Measurements from ENCODE around the gene KRTAP1-1. TPM values are rescaled to one million over a fixed set of nuclear protein-coding genes. Genes with fewer than 3 reads are reported as not detected.
"Not testable (repeated sequence)": the region's sequence is repeated elsewhere in the genome, so short reads cannot be mapped to it uniquely, and the experiment has no call there.

The KRTAP1-1 gene
- total and polyA plus RNA-seq, 7 experiments from 2014 or later, result not detected

GRCh38 chr17:41064301-41064700 lies 23.1 kb upstream of the KRTAP1-1 start:
- Mint-ChIP-seq H3K36me3 (no peaks in the 10 kb centered on the region), H3K4me1 (peaks cover 0 to 3% (median 0%) of the 10 kb centered on the region in 7 donors), H3K27me3 (peaks cover 15 to 40% (median 23%) of the 10 kb centered on the region in 5 donors), H3K4me3 (no peak overlapping the region), H3K9me3 (no peaks in the 10 kb centered on the region), H3K27ac (no peak overlapping the region)
- ATAC-seq (no peak), DNase-seq (no peak)
- H3K9me3 ChIP-seq (ENCODE audit: control insufficient read depth in 2 of 3, low read length in 3 of 3), result no peaks in the 10 kb centered on the region
- no peak overlapping the region for H3K27ac ChIP-seq (ENCODE audit: low read depth, low read length)
- H3K27me3 ChIP-seq (ENCODE audit: control insufficient read depth in 2 of 2, insufficient read depth in 2 of 2, low read length in 2 of 2), result no peaks in the 10 kb centered on the region
- ChIA-PET POLR2A (no interaction called here), CTCF (no interaction called here)
- H3K4me3 ChIP-seq (ENCODE audit: low read length), result no peak overlapping the region
- H3K36me3 ChIP-seq (ENCODE audit: control insufficient read depth in 2 of 3, insufficient read depth in 3 of 3, low read length in 3 of 3), result no peaks in the 10 kb centered on the region
- intact Hi-C loops (cut with micrococcal nuclease), result no loop called here
- H3K4me1 ChIP-seq (ENCODE audit: control insufficient read depth in 2 of 2, insufficient read depth in 2 of 2, low read length in 2 of 2), result no peaks in the 10 kb centered on the region

- Mint-ChIP-seq H3K36me3 (no peaks in the 10 kb centered on the region), H3K27me3 (peaks cover 24 to 48% (median 32%) of the 10 kb centered on the region in 5 donors), H3K4me3 (no peak overlapping the region), H3K27ac (no peak overlapping the region), H3K9me3 (no peaks in the 10 kb centered on the region), H3K4me1 (peaks cover 0 to 1% (median 0%) of the 10 kb centered on the region in 7 donors)
- POLR2A ChIA-PET, result no interaction called here
- CTCF ChIA-PET, result no interaction called here
- Histone ChIP-seq H3K4me1 (ENCODE audit: control insufficient read depth in 2 of 2, insufficient read depth in 2 of 2, low read length in 2 of 2) (no peaks in the 10 kb centered on the region), H3K9me3 (ENCODE audit: control insufficient read depth in 2 of 3, low read length in 3 of 3) (no peaks in the 10 kb centered on the region), H3K27ac (ENCODE audit: low read depth, low read length) (no peak overlapping the region), H3K36me3 (ENCODE audit: control insufficient read depth in 2 of 3, insufficient read depth in 3 of 3, low read length in 3 of 3) (no peaks in the 10 kb centered on the region), H3K4me3 (ENCODE audit: low read length) (no peak overlapping the region), H3K27me3 (ENCODE audit: control insufficient read depth in 2 of 2, insufficient read depth in 2 of 2, low read length in 2 of 2) (no peaks in the 10 kb centered on the region)
- DNase-seq (no peak), ATAC-seq (no peak)
- intact Hi-C loops (cut with micrococcal nuclease), result no loop called here
These were observed 22.2 kb upstream of the KRTAP1-1 start for GRCh38 chr17:41063449-41063848.

GRCh38 chr17:41061964-41062363 lies 20.7 kb upstream of the KRTAP1-1 start:
- DNase-seq, result no peak
- ChIA-PET CTCF (no interaction called here), POLR2A (interaction anchor here (0.6 kb wide), 1 partner anchor 446 kb away, joined by 3 read pairs; no protein-coding TSS in a partner anchor)
- Histone ChIP-seq H3K4me3 (ENCODE audit: low read length) (no peak overlapping the region), H3K27ac (ENCODE audit: low read depth, low read length) (no peak overlapping the region), H3K27me3 (ENCODE audit: control insufficient read depth in 2 of 2, insufficient read depth in 2 of 2, low read length in 2 of 2) (no peaks in the 10 kb centered on the region), H3K9me3 (ENCODE audit: control insufficient read depth in 2 of 3, low read length in 3 of 3) (no peaks in the 10 kb centered on the region), H3K4me1 (ENCODE audit: control insufficient read depth in 2 of 2, insufficient read depth in 2 of 2, low read length in 2 of 2) (no peaks in the 10 kb centered on the region), H3K36me3 (ENCODE audit: control insufficient read depth in 2 of 3, insufficient read depth in 3 of 3, low read length in 3 of 3) (no peaks in the 10 kb centered on the region)
- H3K36me3 Mint-ChIP-seq, result peaks cover 0 to 3% (median 0%) of the 10 kb centered on the region in 5 donors
- H3K4me3 Mint-ChIP-seq, result no peak overlapping the region
- intact Hi-C loops (cut with micrococcal nuclease), result no loop called here
- H3K27me3 Mint-ChIP-seq, result peaks cover 26 to 59% (median 35%) of the 10 kb centered on the region in 5 donors
- ATAC-seq, result no peak
- no peak overlapping the region for H3K27ac Mint-ChIP-seq
- H3K4me1 Mint-ChIP-seq, result no peaks in the 10 kb centered on the region
- H3K9me3 Mint-ChIP-seq, result peaks cover 0 to 8% (median 0%) of the 10 kb centered on the region in 11 donors

GRCh38 chr17:41060052-41060604 lies 18.9 kb upstream of the KRTAP1-1 start, which contains the start of gene KRTAP2-3:
Gene KRTAP2-3 (minus strand): TSS chr17:41060114. CDS start chr17:41060050, 64 bp downstream.
- Histone ChIP-seq H3K27ac (ENCODE audit: low read depth, low read length) (no peak within 1 kb of the TSS), H3K27me3 (ENCODE audit: control insufficient read depth in 2 of 2, insufficient read depth in 2 of 2, low read length in 2 of 2) (no peaks in the 10 kb centered on the region), H3K9me3 (ENCODE audit: control insufficient read depth in 2 of 3, low read length in 3 of 3) (no peaks in the 10 kb centered on the region), H3K4me3 (ENCODE audit: low read length) (no peak within 1 kb of the TSS), H3K36me3 (ENCODE audit: control insufficient read depth in 2 of 3, insufficient read depth in 3 of 3, low read length in 3 of 3) (no peaks in the 10 kb centered on the region), H3K4me1 (ENCODE audit: control insufficient read depth in 2 of 2, insufficient read depth in 2 of 2, low read length in 2 of 2) (no peaks in the 10 kb centered on the region)
- Mint-ChIP-seq H3K4me1 (no peaks in the 10 kb centered on the region), H3K36me3 (peaks cover 0 to 3% (median 0%) of the 10 kb centered on the region in 5 donors), H3K4me3 (no peak within 1 kb of the TSS), H3K27me3 (peaks cover 26 to 62% (median 42%) of the 10 kb centered on the region in 5 donors), H3K27ac (no peak within 1 kb of the TSS), H3K9me3 (peaks cover 0 to 8% (median 0%) of the 10 kb centered on the region in 11 donors)
- POLR2A ChIA-PET, result no interaction called here
- CTCF ChIA-PET, result no interaction called here
- intact Hi-C loops (cut with micrococcal nuclease), result no loop called here
- no peak for DNase-seq
- ATAC-seq, result no peak

GRCh38 chr17:41059276-41060051 lies 18.2 kb upstream of the KRTAP1-1 start:
- H3K4me3 ChIP-seq (ENCODE audit: low read length); H3K27ac ChIP-seq (ENCODE audit: low read depth, low read length); H3K27me3 ChIP-seq (ENCODE audit: control insufficient read depth in 2 of 2, insufficient read depth in 2 of 2, low read length in 2 of 2); H3K9me3 Mint-ChIP-seq; intact Hi-C loops (cut with micrococcal nuclease); H3K4me1 ChIP-seq (ENCODE audit: control insufficient read depth in 2 of 2, insufficient read depth in 2 of 2, low read length in 2 of 2); ATAC-seq; POLR2A ChIA-PET; H3K4me3 Mint-ChIP-seq; H3K4me1 Mint-ChIP-seq; H3K9me3 ChIP-seq (ENCODE audit: control insufficient read depth in 2 of 3, low read length in 3 of 3); DNase-seq; H3K27ac Mint-ChIP-seq; H3K36me3 Mint-ChIP-seq; H3K36me3 ChIP-seq (ENCODE audit: control insufficient read depth in 2 of 3, insufficient read depth in 3 of 3, low read length in 3 of 3): not testable (repeated sequence)
- peaks cover 26 to 59% (median 42%) of the 10 kb centered on the region in 5 donors for H3K27me3 Mint-ChIP-seq
- CTCF ChIA-PET, result interaction anchor here (0.5 kb wide), 1 partner anchor 490 kb away, joined by 3 read pairs; no protein-coding TSS in a partner anchor

GRCh38 chr17:41058741-41059140 lies 17.5 kb upstream of the KRTAP1-1 start:
- no peaks in the 10 kb centered on the region for H3K27me3 ChIP-seq (ENCODE audit: control insufficient read depth in 2 of 2, insufficient read depth in 2 of 2, low read length in 2 of 2)
- Mint-ChIP-seq H3K4me1 (no peaks in the 10 kb centered on the region), H3K27ac (no peak overlapping the region), H3K27me3 (peaks cover 26 to 54% (median 42%) of the 10 kb centered on the region in 5 donors), H3K9me3 (peaks cover 0 to 8% (median 0%) of the 10 kb centered on the region in 11 donors), H3K4me3 (no peak overlapping the region), H3K36me3 (peaks cover 0 to 3% (median 0%) of the 10 kb centered on the region in 5 donors)
- no peak overlapping the region for H3K4me3 ChIP-seq (ENCODE audit: low read length)
- no peak overlapping the region for H3K27ac ChIP-seq (ENCODE audit: low read depth, low read length)
- ChIA-PET POLR2A (no interaction called here), CTCF (interaction anchor here (0.5 kb wide), 1 partner anchor 491 kb away, joined by 3 read pairs; no protein-coding TSS in a partner anchor)
- no peaks in the 10 kb centered on the region for H3K36me3 ChIP-seq (ENCODE audit: control insufficient read depth in 2 of 3, insufficient read depth in 3 of 3, low read length in 3 of 3)
- H3K4me1 ChIP-seq (ENCODE audit: control insufficient read depth in 2 of 2, insufficient read depth in 2 of 2, low read length in 2 of 2), result no peaks in the 10 kb centered on the region
- ATAC-seq, result no peak
- intact Hi-C loops (cut with micrococcal nuclease), result no loop called here
- DNase-seq, result no peak
- H3K9me3 ChIP-seq (ENCODE audit: control insufficient read depth in 2 of 3, low read length in 3 of 3), result no peaks in the 10 kb centered on the region
